OCI-LY3 (cell line): ENCODE data around the gene ELAVL4.

Source experiments
- CTCF ChIP-seq: fragments of 200-600, 300-600 bp; sonication (generic); IDR thresholded peaks from 2 replicates; pipeline ENCODE4 v1.5.1; 2014; ENCODE audit warnings: antibody characterized with exemption, low read length, low read depth
- EZH2phosphoT487 ChIP-seq: fragments of 200-600 bp; shearing (Covaris generic); IDR thresholded peaks from 2 replicates; pipeline ENCODE4 v1.6.1; 2018; ENCODE audit warnings: antibody characterized with exemption, mixed run types, low read depth

DNA sequence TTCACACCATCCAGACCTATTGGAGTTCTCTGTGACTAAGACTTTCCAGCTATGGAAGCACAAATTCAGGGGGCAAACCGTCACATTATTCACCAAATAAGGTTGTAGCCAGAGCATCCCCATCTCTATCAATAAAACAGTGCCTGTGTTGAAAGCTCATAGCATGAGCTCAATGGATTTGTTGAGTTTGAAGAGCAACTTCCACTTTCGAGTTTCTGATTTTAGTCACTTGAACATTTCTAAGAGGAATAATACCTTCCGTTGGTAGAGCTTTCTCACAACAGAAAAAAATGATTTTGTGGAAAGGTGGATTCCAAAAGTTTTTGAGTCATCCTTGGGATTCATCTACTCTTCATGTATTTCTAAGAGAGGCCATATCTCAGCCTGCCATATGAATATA is 13.0 kb upstream of the ELAVL4 start:
- TF ChIP-seq CTCF (no peak), EZH2phosphoT487 (no peak)
